HepG2 (cell line): Measurements from ENCODE around the gene ATP6V0E1. TPM values are rescaled to one million over a fixed set of nuclear protein-coding genes. Genes with fewer than 3 reads are reported as not detected.

Source experiments
- AGO1 ChIP-seq: fragments of 200-400 bp; formaldehyde crosslinking; IDR thresholded peaks from 2 replicates; pipeline ENCODE4 v1.6.1; 2017; ENCODE audit warnings: mild to moderate bottlenecking, low read depth, low read length, moderate library complexity; ENCODE audit not compliant: poor library complexity, severe bottlenecking
- ARNT2 ChIP-seq: sonication (generic); formaldehyde crosslinking; IDR thresholded peaks from 2 replicates; pipeline ENCODE4 v1.8.0; 2022; ENCODE audit warnings: mild to moderate bottlenecking, low read depth, missing genetic modification reagents, moderate library complexity
- KDM4B ChIP-seq: sonication (generic); formaldehyde crosslinking; IDR thresholded peaks from 2 replicates; pipeline ENCODE4 v1.4.0; 2020; ENCODE audit warnings: missing genetic modification reagents
- MNT ChIP-seq: fragments of 450-650 bp; IDR thresholded peaks from 2 replicates; pipeline ENCODE4 v1.6.1; 2016
- NCOA2 ChIP-seq: sonication (generic); formaldehyde crosslinking; IDR thresholded peaks from 2 replicates; pipeline ENCODE4 v1.8.0; 2022; ENCODE audit warnings: inconsistent platforms
- SMYD3 ChIP-seq: sonication (generic); formaldehyde crosslinking; IDR thresholded peaks from 2 replicates; pipeline ENCODE4 v1.8.1; 2023; ENCODE audit warnings: mild to moderate bottlenecking, missing genetic modification reagents
- TARDBP ChIP-seq: sonication (generic); formaldehyde crosslinking; IDR thresholded peaks from 2 replicates; pipeline ENCODE4 v1.8.0; 2022; ENCODE audit warnings: mild to moderate bottlenecking, missing genetic modification reagents
- TIGD3 ChIP-seq: sonication (generic); formaldehyde crosslinking; IDR thresholded peaks from 2 replicates; pipeline ENCODE4 v1.5.1; 2020; ENCODE audit warnings: mild to moderate bottlenecking, missing genetic modification reagents, borderline replicate concordance
- TRIM24 ChIP-seq: sonication (generic); formaldehyde crosslinking; IDR thresholded peaks from 2 replicates; pipeline ENCODE4 v1.8.0; 2022; ENCODE audit warnings: mild to moderate bottlenecking, missing genetic modification reagents
- U2AF2 ChIP-seq: fragments of 200-400 bp; formaldehyde crosslinking; IDR thresholded peaks from 2 replicates; pipeline ENCODE4 v1.6.1; 2017; ENCODE audit warnings: low read depth, mild to moderate bottlenecking, low read length
- ZNF468 ChIP-seq: sonication (generic); formaldehyde crosslinking; IDR thresholded peaks from 2 replicates; pipeline ENCODE4 v1.8.0; 2022; ENCODE audit warnings: mild to moderate bottlenecking, moderate library complexity, missing genetic modification reagents
- polyA plus RNA-seq, 8 experiments: library from polyadenylated mRNA; depleted of rRNA in 3 of 8; stranded (reverse) in 7 of 8; unstranded in 1 of 8; fragments of >200 nt; fragmentation: Illumina TruSeq in 4 of 8; extraction: Trizol in 4 of 8; gene quantifications; 2 replicates each; pipeline versions ENCODE4 v1.2.1 to v1.2.3, GENCODE V29; 2011 to 2016; ENCODE audit warnings: low read depth in 4 of 8, missing spikeins in 1 of 8, mixed read lengths in 1 of 8; ENCODE audit not compliant: insufficient read depth in 1 of 8
- total RNA-seq, 5 experiments: library from RNA; depleted of rRNA; stranded (reverse); fragments of >200 nt; fragmentation: Illumina TruSeq; extraction: Trizol; gene quantifications; 2 replicates each; pipeline ENCODE4 v1.2.3, GENCODE V29; 2016; ENCODE audit warnings: low read depth in 1 of 5
- TF ChIP-seq, protein P1 (sequence below): sonication (generic); formaldehyde crosslinking; IDR thresholded peaks from 2 replicates; pipeline ENCODE4 v1.8.1; 2022; ENCODE audit warnings: low read depth, mild to moderate bottlenecking, missing genetic modification reagents
- TF ChIP-seq, protein P2 (sequence below): sonication (generic); formaldehyde crosslinking; IDR thresholded peaks from 2 replicates; pipeline ENCODE4 v1.4.0; 2020; ENCODE audit warnings: missing genetic modification reagents
- TF ChIP-seq, protein P3 (sequence below): sonication (generic); formaldehyde crosslinking; IDR thresholded peaks from 2 replicates; pipeline ENCODE4 v1.5.0; 2020; ENCODE audit warnings: missing genetic modification reagents, mild to moderate bottlenecking, borderline replicate concordance
- TF ChIP-seq, protein P4 (sequence below): IDR thresholded peaks from 2 replicates; pipeline ENCODE4 v1.6.1; 2016; ENCODE audit warnings: low read depth, borderline replicate concordance

The ATP6V0E1 gene
- total and polyA plus RNA-seq, 2 of the 13 experiments (the other 11 are each of a cell fraction or from before 2014, with no cell fraction given): 143 to 215 TPM

DNA sequence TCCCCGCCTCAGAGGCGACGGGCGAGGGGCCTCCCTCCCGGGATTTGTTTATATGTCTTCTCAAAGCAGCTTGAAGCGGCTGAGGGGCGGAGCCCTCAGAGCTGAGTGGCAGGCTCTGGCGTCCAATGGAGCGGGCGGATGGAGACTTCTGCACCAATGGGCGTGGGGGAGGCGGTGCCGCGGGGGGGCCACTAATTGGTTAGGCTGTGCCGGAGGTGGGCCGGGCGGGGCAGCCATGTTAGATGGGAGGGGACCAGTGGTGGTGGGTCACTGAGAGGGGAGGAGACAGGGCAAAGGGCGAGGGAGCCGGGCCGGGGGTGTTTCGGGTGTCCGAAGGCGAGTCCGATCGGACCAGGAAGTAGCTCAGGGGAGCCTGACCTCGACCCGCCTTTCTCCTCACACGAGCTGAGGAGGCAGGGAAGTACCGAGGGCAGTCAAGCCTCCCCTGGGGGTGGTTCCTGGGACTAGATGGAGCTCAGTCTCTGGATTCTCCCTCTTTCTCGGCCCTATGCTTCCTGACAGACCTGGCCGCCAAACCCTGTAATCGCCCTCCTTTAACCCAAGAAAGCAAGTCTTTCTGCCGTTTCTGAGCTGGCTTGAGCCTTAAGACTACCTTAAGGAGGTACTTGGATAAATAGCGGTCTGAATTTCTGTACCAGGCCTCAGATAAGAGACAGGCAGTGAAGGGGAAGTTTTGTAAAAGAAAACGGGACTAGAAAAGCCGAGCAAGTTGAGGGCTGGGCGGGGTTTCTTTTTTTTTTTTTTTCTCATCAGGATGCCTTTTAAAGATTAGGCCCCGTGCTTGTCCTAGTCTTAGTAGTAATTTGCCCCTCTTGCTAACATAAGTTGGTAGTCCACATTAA lies 73.7 kb downstream of the ATP6V0E1 start (continued):
- TF ChIP-seq, protein P1, sequence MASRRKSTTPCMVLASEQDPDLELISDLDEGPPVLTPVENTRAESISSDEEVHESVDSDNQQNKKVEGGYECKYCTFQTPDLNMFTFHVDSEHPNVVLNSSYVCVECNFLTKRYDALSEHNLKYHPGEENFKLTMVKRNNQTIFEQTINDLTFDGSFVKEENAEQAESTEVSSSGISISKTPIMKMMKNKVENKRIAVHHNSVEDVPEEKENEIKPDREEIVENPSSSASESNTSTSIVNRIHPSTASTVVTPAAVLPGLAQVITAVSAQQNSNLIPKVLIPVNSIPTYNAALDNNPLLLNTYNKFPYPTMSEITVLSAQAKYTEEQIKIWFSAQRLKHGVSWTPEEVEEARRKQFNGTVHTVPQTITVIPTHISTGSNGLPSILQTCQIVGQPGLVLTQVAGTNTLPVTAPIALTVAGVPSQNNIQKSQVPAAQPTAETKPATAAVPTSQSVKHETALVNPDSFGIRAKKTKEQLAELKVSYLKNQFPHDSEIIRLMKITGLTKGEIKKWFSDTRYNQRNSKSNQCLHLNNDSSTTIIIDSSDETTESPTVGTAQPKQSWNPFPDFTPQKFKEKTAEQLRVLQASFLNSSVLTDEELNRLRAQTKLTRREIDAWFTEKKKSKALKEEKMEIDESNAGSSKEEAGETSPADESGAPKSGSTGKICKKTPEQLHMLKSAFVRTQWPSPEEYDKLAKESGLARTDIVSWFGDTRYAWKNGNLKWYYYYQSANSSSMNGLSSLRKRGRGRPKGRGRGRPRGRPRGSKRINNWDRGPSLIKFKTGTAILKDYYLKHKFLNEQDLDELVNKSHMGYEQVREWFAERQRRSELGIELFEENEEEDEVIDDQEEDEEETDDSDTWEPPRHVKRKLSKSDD (CRISPR knock-in tag): peak; percentile 61; the same call in 1 of the 2 replicates
- TF ChIP-seq NCOA2 (CRISPR knock-in tag): peak; percentile 51
- TF ChIP-seq ARNT2: peak; percentile 30; the same call in 1 of the 2 replicates
- TF ChIP-seq, protein P2, sequence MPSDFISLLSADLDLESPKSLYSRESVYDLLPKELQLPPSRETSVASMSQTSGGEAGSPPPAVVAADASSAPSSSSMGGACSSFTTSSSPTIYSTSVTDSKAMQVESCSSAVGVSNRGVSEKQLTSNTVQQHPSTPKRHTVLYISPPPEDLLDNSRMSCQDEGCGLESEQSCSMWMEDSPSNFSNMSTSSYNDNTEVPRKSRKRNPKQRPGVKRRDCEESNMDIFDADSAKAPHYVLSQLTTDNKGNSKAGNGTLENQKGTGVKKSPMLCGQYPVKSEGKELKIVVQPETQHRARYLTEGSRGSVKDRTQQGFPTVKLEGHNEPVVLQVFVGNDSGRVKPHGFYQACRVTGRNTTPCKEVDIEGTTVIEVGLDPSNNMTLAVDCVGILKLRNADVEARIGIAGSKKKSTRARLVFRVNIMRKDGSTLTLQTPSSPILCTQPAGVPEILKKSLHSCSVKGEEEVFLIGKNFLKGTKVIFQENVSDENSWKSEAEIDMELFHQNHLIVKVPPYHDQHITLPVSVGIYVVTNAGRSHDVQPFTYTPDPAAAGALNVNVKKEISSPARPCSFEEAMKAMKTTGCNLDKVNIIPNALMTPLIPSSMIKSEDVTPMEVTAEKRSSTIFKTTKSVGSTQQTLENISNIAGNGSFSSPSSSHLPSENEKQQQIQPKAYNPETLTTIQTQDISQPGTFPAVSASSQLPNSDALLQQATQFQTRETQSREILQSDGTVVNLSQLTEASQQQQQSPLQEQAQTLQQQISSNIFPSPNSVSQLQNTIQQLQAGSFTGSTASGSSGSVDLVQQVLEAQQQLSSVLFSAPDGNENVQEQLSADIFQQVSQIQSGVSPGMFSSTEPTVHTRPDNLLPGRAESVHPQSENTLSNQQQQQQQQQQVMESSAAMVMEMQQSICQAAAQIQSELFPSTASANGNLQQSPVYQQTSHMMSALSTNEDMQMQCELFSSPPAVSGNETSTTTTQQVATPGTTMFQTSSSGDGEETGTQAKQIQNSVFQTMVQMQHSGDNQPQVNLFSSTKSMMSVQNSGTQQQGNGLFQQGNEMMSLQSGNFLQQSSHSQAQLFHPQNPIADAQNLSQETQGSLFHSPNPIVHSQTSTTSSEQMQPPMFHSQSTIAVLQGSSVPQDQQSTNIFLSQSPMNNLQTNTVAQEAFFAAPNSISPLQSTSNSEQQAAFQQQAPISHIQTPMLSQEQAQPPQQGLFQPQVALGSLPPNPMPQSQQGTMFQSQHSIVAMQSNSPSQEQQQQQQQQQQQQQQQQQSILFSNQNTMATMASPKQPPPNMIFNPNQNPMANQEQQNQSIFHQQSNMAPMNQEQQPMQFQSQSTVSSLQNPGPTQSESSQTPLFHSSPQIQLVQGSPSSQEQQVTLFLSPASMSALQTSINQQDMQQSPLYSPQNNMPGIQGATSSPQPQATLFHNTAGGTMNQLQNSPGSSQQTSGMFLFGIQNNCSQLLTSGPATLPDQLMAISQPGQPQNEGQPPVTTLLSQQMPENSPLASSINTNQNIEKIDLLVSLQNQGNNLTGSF (CRISPR knock-in tag): no peak
- TF ChIP-seq TARDBP (CRISPR knock-in tag): peak; percentile 80
- peak; percentile 67 for TF ChIP-seq AGO1
- TF ChIP-seq U2AF2: no peak
- no peak for TF ChIP-seq ZNF468
- TF ChIP-seq TRIM24: no peak
- TF ChIP-seq, protein P3, sequence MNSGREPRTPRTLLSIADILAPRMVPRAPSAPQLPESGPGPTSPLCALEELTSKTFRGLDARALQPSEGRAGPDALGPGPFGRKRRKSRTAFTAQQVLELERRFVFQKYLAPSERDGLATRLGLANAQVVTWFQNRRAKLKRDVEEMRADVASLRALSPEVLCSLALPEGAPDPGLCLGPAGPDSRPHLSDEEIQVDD: no peak
- TF ChIP-seq, protein P4, sequence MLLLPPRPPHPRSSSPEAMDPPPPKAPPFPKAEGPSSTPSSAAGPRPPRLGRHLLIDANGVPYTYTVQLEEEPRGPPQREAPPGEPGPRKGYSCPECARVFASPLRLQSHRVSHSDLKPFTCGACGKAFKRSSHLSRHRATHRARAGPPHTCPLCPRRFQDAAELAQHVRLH (CRISPR knock-in tag): peak; percentile 67; the same call in 1 of the 2 replicates
- TF ChIP-seq KDM4B: no peak; the same call in 1 of the 2 replicates
- no peak for TF ChIP-seq TIGD3 (CRISPR knock-in tag)
- TF ChIP-seq MNT: peak; percentile 59
- peak; percentile 77; the same call in 1 of the 2 replicates for TF ChIP-seq SMYD3 (CRISPR knock-in tag)
